ENCODE data around the gene KAT8.

DNA sequence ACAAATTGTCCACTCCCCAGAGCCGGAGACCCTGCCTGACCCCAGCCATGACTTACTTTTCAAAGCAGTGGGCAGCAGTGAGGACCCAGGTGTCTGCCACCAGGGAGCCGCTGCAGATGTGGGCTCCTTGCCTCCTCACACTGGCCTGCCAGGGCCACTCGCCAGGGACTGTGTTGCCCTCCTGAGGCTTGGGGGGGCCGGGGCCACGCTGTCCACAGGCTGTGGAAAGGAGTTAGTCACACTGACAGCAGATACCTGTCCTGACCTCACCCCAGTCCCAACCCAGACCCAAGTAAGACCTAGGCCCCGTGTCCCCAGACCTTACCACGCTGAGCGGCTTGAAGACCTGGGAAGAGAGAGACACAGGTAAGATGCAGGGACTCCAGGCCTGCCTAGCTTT lies 30.0 kb upstream of the KAT8 start:
- TF ChIP-seq SUZ12 (IDR thresholded peaks at IDR 0.05) (no peak), HDGF (IDR thresholded peaks at IDR 0.05; ENCODE audit: borderline replicate concordance) (no peak), FOXM1 (IDR thresholded peaks at IDR 0.05; ENCODE audit: borderline replicate concordance) (no peak), TARDBP (IDR thresholded peaks at IDR 0.05) (no peak), ELF4 (IDR thresholded peaks at IDR 0.05) (no peak), BHLHE40 (IDR thresholded peaks at IDR 0.05; ENCODE audit: borderline replicate concordance) (no peak), ARNT (IDR thresholded peaks at IDR 0.05) (no peak), LEF1 (IDR thresholded peaks at IDR 0.05; ENCODE audit: borderline replicate concordance) (no peak), SP1 (IDR thresholded peaks at IDR 0.05) (no peak), NFRKB (IDR thresholded peaks at IDR 0.05) (no peak), FOXA1 (IDR thresholded peaks at IDR 0.05) (no peak)

Measured in HEK293T (cell line).